Stimulated activated CD8-positive, alpha-beta memory T cell treated with anti-CD3 and anti-CD28 coated beads, Interleukin-12 subunit alpha, Interleukin-12 subunit beta, amount 100 ng/mL, for 24 hours (primary cell): ENCODE results near the gene VPS26A.

Experiments used
- DNase-seq: peaks from one replicate; pipeline ENCODE4 v3.0.0-alpha.2; 2020; ENCODE audit errors: extremely low read depth

The VPS26A gene

DNA sequence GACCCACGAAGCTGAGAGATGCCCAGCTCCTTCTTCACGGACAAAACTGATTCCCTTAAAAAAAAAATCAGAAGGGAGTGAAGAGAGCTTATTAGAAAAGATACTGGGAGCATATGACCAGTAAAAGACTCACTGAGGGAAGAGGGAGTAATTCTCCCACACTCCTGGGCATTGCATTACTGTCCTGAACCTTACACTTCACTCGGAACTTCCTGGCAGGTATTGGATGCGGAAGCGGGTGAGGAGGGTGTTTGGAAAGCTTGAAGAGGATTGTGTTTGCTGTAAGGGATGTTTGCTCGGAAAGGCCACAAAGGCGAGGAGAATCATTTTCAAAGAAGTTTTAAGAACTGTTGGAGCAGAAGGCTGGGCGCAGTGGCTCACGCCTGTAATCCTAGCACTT, 96.5 kb downstream of the VPS26A start:
- DNase-seq: no peak
